ENCODE measurements around the gene TMEM38B. TPM values are rescaled to one million over a fixed set of nuclear protein-coding genes. Genes with fewer than 3 reads are reported as not detected.

TMEM38B gene
- polyA plus RNA-seq, 1 experiment = 7.5 TPM

DNA sequence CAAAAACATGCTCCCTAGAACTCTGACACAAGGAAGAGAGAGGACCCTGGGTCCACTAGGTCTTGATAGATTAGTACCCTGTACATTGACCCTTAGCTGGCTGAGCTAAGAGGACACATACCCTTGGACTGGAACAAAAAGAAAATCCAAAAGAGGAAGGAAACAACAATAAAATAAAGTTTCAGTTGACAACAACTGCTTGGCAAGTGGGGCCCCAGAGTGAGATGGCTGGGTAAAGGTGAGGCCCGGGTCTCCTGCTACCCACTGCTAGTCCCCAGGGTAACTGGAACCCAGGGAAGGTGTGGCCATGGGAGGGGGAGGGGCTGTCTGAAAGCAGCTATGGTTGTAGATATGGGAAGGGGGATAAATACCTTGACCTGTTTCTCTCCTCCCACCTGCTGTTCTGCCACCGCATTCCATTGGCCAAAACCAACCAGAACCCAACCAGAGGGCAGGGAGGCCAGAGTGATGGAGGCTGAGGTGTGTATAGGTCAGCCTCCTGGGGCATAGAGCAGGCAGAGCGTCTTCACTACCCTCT, 20.4 kb upstream of the TMEM38B start:
- H3K9me3 ChIP-seq (ENCODE audit: control insufficient read depth, insufficient read depth, low read length) = no peaks in the 10 kb centered on the region
- CTCF ChIA-PET = no interaction called here
- H3K27ac ChIP-seq (ENCODE audit: low read depth, low read length) = no peak overlapping the region
- H3K27me3 ChIP-seq (ENCODE audit: control insufficient read depth, insufficient read depth, low read length) = peaks cover 9% of the 10 kb centered on the region
- DNase-seq (ENCODE audit: low read depth, low spot score) = no peak
- TF ChIP-seq, protein P1, sequence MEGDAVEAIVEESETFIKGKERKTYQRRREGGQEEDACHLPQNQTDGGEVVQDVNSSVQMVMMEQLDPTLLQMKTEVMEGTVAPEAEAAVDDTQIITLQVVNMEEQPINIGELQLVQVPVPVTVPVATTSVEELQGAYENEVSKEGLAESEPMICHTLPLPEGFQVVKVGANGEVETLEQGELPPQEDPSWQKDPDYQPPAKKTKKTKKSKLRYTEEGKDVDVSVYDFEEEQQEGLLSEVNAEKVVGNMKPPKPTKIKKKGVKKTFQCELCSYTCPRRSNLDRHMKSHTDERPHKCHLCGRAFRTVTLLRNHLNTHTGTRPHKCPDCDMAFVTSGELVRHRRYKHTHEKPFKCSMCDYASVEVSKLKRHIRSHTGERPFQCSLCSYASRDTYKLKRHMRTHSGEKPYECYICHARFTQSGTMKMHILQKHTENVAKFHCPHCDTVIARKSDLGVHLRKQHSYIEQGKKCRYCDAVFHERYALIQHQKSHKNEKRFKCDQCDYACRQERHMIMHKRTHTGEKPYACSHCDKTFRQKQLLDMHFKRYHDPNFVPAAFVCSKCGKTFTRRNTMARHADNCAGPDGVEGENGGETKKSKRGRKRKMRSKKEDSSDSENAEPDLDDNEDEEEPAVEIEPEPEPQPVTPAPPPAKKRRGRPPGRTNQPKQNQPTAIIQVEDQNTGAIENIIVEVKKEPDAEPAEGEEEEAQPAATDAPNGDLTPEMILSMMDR (IDR thresholded peaks at IDR 0.05; ENCODE audit: low read depth, low read length) = no peak
- H3K4me3 ChIP-seq (ENCODE audit: low read depth, low read length) = no peak overlapping the region
- POLR2A ChIA-PET = no interaction called here

DNA sequence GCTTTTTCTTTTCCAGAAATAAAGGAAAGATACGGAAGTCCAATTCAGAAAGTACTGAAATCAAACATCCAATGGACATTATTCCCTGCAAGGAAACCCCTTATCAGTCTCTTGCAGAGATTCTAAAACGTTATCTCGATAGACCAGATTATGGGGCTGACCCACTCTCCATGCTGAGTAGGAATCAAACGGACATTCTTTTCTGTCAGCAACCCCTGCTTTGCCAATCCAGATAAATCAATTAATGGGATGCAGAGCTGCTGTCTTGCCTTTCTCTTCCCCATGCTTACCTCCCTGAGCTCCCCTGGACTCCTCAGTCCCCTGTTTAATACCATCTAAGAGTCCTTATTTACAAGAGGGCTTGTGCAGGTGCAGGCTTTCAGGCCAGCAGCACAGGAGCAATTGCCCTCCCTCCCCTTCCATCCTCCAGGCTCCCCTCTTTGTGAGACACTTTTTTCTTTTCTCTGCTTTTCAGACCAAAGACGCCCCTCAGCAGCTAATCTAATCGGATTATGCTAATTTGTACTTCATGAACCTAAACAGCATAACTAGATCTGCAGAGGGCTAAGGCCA, 17.9 kb upstream of the TMEM38B start:
- TF ChIP-seq, protein P1 (IDR thresholded peaks at IDR 0.05; ENCODE audit: low read depth, low read length) = no peak
- DNase-seq (ENCODE audit: low read depth, low spot score) = no peak
- H3K9me3 ChIP-seq (ENCODE audit: control insufficient read depth, insufficient read depth, low read length) = no peaks in the 10 kb centered on the region
- H3K4me3 ChIP-seq (ENCODE audit: low read depth, low read length) = no peak overlapping the region
- no peak overlapping the region for H3K27ac ChIP-seq (ENCODE audit: low read depth, low read length)
- CTCF ChIA-PET = interaction anchor here (1.0 kb wide), 1 partner anchor 42 kb away, joined by 3 read pairs; no protein-coding TSS in a partner anchor
- POLR2A ChIA-PET = no interaction called here
- peaks cover 4% of the 10 kb centered on the region for H3K27me3 ChIP-seq (ENCODE audit: control insufficient read depth, insufficient read depth, low read length)

DNA sequence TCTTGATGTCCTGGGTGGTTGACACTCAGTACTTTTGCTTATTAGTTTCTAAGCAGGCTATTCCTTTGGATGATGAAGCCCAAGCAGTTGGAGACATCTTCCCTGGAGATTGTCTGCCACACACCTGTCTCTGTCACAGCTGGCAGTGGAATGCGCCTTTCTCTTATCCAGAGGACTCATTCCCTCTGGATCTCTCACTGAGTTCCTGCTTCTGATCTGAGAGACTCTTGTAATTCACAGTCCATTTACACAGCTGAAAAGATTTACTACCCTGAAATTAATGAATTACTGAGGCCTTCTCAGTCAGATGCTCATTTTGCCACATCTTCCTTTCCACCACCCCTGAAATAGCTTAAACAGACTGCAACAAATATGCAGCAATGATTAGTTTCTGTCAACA, 16.2 kb upstream of the TMEM38B start:
- Histone ChIP-seq H3K9me3 (ENCODE audit: control insufficient read depth, insufficient read depth, low read length) (no peaks in the 10 kb centered on the region), H3K27me3 (ENCODE audit: control insufficient read depth, insufficient read depth, low read length) (peaks cover 4% of the 10 kb centered on the region), H3K27ac (ENCODE audit: low read depth, low read length) (no peak overlapping the region), H3K4me3 (ENCODE audit: low read depth, low read length) (no peak overlapping the region)
- ChIA-PET CTCF (interaction anchor here (0.9 to 1.6 kb wide), 3 partner anchors 9 to 204 kb away, joined by 3 to 4 read pairs (median 3); no protein-coding TSS in a partner anchor), POLR2A (no interaction called here)
- TF ChIP-seq, protein P1 (IDR thresholded peaks at IDR 0.05; ENCODE audit: low read depth, low read length) = no peak
- DNase-seq (ENCODE audit: low read depth, low spot score) = no peak

DNA sequence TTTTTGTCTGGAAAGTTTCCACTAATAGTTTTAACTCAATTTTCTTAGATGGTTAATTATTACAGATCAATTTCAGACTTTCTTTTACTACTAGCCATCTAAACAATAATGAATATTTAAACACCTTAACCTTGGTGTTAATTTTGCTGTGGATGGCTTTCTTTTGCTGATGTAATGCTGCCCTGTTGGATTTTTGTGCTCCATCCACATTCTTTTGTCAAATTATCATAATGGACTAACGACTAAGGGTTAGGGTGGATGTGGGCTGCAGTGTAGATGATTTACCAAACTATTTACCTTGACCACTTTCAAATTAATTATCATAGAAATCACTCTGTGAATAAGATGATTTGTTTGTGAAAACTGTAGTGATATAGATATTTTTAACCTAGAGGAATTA, 15.6 kb upstream of the TMEM38B start:
- no peak for DNase-seq (ENCODE audit: low read depth, low spot score)
- TF ChIP-seq, protein P1 (IDR thresholded peaks at IDR 0.05; ENCODE audit: low read depth, low read length) = no peak
- ChIA-PET POLR2A (no interaction called here), CTCF (interaction anchor here (0.9 to 1.6 kb wide), 2 partner anchors 9 to 70 kb away, joined by 3 to 4 read pairs; no protein-coding TSS in a partner anchor)
- H3K27ac ChIP-seq (ENCODE audit: low read depth, low read length) = no peak overlapping the region
- H3K9me3 ChIP-seq (ENCODE audit: control insufficient read depth, insufficient read depth, low read length) = no peaks in the 10 kb centered on the region
- peaks cover 4% of the 10 kb centered on the region for H3K27me3 ChIP-seq (ENCODE audit: control insufficient read depth, insufficient read depth, low read length)
- H3K4me3 ChIP-seq (ENCODE audit: low read depth, low read length) = no peak overlapping the region

DNA sequence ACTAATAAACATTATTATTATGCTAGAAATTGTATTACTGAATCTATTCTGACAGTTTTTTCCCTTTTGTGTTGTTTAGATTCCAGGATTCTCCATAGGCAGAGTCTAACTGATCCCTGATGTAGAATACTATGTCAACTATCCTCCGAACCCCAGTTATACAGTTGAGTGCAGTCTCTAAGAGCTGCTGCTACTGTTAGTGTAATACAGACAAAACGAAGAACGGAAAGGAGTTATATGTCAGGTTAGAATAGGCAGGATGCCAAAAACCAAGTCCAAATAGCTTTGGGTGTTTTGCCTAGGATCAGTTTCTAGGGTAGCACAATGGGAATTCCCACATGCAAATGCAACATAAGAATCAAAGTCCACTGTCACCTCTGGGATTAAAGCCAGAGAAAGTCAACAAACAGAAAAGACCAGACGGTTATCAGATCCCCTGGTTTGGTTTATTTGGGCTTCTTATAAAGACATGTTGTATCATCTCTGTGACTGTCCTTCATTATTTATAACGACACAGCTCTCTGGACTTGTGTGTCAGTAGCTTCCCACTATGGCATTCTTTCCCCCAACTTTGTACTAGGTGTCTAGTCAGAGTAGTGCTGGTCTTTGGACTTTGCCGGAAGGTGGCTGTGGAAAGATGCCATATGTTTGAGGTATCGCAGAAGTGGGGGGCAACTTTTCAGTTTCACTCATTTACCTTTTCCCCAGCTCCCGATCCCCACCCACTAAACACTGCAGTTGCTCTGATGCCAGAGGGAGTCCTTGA, 14.9 kb upstream of the TMEM38B start:
- Histone ChIP-seq H3K27ac (ENCODE audit: low read depth, low read length) (no peak overlapping the region), H3K9me3 (ENCODE audit: control insufficient read depth, insufficient read depth, low read length) (no peaks in the 10 kb centered on the region), H3K27me3 (ENCODE audit: control insufficient read depth, insufficient read depth, low read length) (peaks cover 2% of the 10 kb centered on the region), H3K4me3 (ENCODE audit: low read depth, low read length) (no peak overlapping the region)
- TF ChIP-seq, protein P1 (IDR thresholded peaks at IDR 0.05; ENCODE audit: low read depth, low read length) = no peak
- ChIA-PET CTCF (interaction anchor here (0.8 to 1.6 kb wide), 2 partner anchors 11 to 70 kb away, joined by 3 to 4 read pairs; no protein-coding TSS in a partner anchor), POLR2A (no interaction called here)
- DNase-seq (ENCODE audit: low read depth, low spot score) = no peak

Measured in AG04450 (cell line).